ENCODE data around the gene AATK.

DNA sequence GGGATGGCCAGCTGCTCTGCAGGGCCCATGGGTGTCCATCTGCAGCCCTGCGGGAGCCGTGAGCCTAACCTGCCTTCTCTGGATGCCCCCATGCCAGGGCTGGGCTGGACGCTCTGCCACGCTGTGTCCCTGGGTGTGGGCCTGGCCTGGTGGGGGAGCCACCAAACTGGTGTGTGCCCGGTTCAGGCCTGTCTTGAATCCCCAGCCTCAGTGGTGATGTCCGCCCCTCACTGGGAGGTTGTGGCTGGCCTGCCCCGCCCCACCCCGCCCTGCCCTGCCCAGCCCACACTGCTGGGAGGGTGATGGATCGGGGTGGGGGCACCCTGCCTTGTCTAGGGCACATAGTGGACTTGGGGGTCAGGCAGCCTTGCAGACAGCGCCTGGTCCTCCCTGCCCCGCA lies 50.8 kb downstream of the AATK start:
- no peak for TF ChIP-seq POLR2A (IDR thresholded peaks at IDR 0.05)
- TF ChIP-seq, protein P1, sequence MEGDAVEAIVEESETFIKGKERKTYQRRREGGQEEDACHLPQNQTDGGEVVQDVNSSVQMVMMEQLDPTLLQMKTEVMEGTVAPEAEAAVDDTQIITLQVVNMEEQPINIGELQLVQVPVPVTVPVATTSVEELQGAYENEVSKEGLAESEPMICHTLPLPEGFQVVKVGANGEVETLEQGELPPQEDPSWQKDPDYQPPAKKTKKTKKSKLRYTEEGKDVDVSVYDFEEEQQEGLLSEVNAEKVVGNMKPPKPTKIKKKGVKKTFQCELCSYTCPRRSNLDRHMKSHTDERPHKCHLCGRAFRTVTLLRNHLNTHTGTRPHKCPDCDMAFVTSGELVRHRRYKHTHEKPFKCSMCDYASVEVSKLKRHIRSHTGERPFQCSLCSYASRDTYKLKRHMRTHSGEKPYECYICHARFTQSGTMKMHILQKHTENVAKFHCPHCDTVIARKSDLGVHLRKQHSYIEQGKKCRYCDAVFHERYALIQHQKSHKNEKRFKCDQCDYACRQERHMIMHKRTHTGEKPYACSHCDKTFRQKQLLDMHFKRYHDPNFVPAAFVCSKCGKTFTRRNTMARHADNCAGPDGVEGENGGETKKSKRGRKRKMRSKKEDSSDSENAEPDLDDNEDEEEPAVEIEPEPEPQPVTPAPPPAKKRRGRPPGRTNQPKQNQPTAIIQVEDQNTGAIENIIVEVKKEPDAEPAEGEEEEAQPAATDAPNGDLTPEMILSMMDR (IDR thresholded peaks at IDR 0.05), result no peak
